ENCODE results near the gene FREM2.

The FREM2 gene

DNA sequence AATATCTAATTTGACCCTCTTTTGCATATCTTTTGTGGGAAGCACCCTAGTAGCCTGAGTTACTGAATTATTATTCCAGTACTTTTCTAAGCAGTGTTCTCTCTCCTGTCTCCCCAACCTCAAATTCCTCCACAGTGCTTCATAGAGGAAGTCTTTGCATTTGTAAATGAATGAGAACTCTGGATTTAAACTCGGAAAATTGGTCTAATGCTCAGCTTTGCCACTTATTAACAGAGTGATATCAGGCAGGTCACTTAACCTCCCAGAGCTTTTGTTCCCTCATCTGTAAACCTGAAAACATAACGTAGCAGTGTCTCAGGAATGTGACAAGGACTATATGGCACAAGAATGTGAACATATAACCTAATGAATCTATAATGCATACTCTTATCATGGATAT is 26.2 kb downstream of the FREM2 start:
- DNase-seq (ENCODE audit: low read depth): no peak
- H3K4me3 ChIP-seq (ENCODE audit: low read depth, low read length): no peak overlapping the region
- TF ChIP-seq CTCF (IDR thresholded peaks at IDR 0.05; ENCODE audit: low read depth, low read length, missing control alignments): no peak

- TF ChIP-seq CTCF (IDR thresholded peaks at IDR 0.05; ENCODE audit: low read depth, low read length, missing control alignments): no peak
- no peak overlapping the region for H3K4me3 ChIP-seq (ENCODE audit: low read depth, low read length)
- DNase-seq (ENCODE audit: low read depth): no peak
Observed at GRCh38 chr13:38718374-38718773, 31.5 kb downstream of the FREM2 start.

GRCh38 chr13:38730332-38730731 is 43.5 kb downstream of the FREM2 start:
- H3K4me3 ChIP-seq (ENCODE audit: low read depth, low read length): no peak overlapping the region
- DNase-seq (ENCODE audit: low read depth): no peak
- TF ChIP-seq CTCF (IDR thresholded peaks at IDR 0.05; ENCODE audit: low read depth, low read length, missing control alignments): no peak

GRCh38 chr13:38733146-38733545 is 46.3 kb downstream of the FREM2 start:
- no peak overlapping the region for H3K4me3 ChIP-seq (ENCODE audit: low read depth, low read length)
- TF ChIP-seq CTCF (IDR thresholded peaks at IDR 0.05; ENCODE audit: low read depth, low read length, missing control alignments): no peak
- DNase-seq (ENCODE audit: low read depth): no peak

DNA sequence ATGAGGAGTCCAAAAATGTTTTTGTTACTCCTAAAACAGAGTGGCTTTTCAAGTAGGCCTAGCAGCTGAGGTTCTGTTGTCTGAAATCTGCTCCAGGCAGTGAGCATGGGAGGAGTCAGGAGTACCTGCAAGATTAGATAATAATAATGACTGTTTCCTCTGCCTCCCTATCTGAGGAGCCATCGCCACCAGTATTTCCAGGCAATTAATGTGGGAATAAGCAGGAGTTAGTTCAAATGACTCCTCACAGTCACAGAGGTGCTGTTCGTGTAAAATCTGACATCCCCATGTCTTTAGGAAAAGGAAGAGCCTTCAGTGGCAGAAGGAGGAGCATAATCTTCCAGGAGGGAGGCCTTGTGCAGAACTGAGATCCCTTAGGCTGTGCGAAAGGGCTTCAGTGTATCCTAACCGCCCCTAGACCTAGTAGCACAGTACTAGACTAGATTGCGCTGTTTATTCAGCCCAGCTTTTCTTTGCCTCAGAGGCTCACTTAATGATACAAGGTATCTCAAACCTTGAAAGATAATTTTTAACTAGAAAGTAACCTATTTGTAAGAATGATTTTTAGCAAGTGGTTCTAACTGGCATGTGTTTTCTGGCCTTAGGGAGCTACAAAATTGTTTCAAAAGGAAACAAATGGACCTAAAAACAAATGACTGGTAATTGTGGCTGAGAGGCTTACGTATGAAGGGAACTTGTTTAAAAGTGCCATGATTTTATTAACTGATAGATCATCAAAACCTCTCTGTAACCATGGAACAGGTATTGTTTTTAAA is 49.0 kb downstream of the FREM2 start:
- H3K4me3 ChIP-seq (ENCODE audit: low read depth, low read length): no peak overlapping the region
- TF ChIP-seq CTCF (IDR thresholded peaks at IDR 0.05; ENCODE audit: low read depth, low read length, missing control alignments): no peak

DNA sequence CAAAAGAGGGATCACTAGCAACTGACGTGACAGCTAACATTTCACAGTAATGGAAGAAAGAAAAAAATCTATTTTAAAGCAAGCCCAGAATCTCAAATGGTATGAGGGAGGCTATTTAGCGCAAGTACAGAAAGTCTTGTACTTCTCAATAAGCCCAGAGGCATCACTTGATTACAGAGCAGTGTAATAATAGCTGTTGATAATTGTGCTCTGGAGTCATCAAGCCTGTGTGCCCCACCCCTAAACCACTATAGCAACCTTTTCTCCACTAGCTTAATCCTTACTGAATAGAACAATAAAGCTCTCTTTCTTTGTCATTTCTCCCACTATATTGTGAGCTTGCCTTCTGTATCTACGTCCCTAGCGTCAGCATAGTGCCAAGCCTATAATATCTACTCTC is 56.6 kb downstream of the FREM2 start:
- no peak for DNase-seq (ENCODE audit: low read depth)
- no peak overlapping the region for H3K4me3 ChIP-seq (ENCODE audit: low read depth, low read length)
- no peak for TF ChIP-seq CTCF (IDR thresholded peaks at IDR 0.05; ENCODE audit: low read depth, low read length, missing control alignments)

More for the DNA sequence above, 49.0 kb downstream of the FREM2 start:
- DNase-seq (ENCODE audit: low read depth): no peak

- no peak for DNase-seq (ENCODE audit: low read depth)
- no peak for TF ChIP-seq CTCF (IDR thresholded peaks at IDR 0.05; ENCODE audit: low read depth, low read length, missing control alignments)
- no peak overlapping the region for H3K4me3 ChIP-seq (ENCODE audit: low read depth, low read length)
Observed at GRCh38 chr13:38752686-38753085, 65.8 kb downstream of the FREM2 start.
